ENCODE measurements around the gene VGLL4.
"Not testable (repeated sequence)": the region's sequence is repeated elsewhere in the genome, so short reads cannot be mapped to it uniquely, and the experiment has no call there.

The VGLL4 gene

GRCh38 chr3:11610044-11610671 lies 33.6 kb downstream of the VGLL4 start:
- no peak for DNase-seq (ENCODE audit: extremely low spot score, insufficient read length, low read depth)
- no peak for FAIRE-seq

DNA sequence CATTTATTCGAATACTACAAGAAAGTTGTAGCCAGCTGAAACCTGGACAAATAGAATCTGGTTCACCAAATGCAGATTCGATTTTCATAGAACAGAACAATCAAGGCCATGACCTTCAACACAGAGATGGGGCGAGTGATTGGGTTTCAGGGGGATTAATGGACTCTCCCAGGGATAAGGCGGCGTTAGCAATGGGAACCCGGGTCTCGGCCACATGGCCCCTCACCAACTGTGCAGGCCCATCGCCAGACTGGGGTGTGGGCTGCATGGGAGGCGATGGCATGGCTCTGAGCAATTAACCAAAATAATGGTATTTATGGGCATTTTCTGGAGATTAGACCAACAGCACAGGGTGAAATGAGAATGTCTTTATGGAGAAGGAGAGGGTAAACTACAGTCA lies 34.2 kb downstream of the VGLL4 start:
- FAIRE-seq (no peak), DNase-seq (ENCODE audit: extremely low spot score, insufficient read length, low read depth) (no peak)

DNA sequence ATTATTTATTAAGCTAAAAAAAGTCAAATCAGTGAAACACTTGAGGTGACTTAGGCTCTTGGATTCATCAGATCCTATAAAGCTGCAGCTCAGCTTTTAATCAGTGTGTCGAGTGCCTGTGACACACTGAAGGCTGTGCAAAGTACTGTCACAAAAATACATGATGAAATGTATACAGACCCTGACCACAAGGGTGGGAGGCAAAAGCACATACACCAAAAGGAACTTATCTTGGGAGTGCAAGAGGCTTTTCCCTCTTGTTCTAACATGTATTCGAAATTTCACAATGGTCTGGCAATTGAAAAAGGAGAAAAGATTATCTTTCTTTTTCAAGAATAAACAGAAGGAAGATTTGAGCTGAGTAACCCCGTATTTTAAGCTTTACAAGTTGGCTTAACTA lies 35.9 kb downstream of the VGLL4 start:
- DNase-seq (ENCODE audit: extremely low spot score, insufficient read length, low read depth) (no peak), FAIRE-seq (no peak)

DNA sequence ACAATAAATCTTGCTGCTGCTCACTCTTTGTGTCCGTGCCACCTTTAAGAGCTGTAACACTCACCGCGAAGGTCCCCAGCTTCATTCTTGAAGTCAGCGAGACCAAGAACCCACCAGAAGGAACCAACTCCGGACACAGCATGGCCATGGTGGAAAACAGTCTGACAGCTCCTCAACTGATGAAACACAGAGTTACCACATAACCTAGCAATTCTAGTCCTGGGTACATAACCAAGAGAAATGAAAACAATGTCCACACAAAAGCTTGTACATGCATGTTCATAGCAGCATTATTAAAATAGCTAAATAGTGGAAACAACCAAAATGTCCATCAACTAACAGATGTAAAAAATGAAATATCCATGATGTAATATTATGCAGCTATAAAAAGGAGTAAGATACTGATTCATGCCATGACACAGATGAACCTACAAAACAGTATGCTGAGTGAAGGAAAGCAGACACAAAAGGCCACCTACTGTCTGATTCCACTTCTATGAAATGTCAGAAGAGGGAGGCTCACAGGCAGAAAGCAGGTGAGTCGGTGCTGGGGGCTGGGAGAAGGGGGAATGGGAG lies 36.8 kb downstream of the VGLL4 start:
- DNase-seq (ENCODE audit: extremely low spot score, insufficient read length, low read depth) (no peak), FAIRE-seq (no peak)

DNA sequence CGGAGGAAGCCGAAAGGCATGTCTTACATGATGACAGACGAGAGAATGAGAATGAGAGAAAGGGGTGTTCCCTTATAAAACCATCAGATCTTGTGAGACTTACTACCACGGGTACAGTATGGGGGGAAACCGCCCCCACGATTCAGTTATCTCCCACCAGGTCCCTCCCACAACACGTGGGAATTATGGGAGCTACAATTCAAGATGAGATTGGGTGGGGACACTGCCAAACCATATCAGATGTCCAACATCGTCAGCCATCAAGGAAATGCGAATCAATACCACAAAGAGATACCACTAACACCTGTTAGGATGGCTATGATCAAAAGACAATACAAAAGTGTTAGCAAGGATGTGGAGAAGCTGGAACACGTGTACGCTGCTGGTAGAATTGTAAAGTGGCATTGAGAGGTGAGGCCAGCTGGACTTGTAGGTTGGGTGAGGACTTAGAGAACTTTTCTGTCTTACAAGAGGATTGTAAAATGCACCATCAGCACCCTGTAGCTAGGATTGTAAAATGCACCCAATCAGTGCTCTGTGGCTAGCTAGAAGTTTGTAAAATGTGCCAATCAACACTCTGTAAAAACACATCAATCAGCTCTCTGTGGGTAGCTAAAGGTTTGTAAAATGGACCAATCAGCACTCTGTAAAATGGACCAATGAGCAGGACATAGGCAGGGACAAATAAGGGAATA lies 37.5 kb downstream of the VGLL4 start:
- DNase-seq (ENCODE audit: extremely low spot score, insufficient read length, low read depth), result no peak
- FAIRE-seq, result no peak

DNA sequence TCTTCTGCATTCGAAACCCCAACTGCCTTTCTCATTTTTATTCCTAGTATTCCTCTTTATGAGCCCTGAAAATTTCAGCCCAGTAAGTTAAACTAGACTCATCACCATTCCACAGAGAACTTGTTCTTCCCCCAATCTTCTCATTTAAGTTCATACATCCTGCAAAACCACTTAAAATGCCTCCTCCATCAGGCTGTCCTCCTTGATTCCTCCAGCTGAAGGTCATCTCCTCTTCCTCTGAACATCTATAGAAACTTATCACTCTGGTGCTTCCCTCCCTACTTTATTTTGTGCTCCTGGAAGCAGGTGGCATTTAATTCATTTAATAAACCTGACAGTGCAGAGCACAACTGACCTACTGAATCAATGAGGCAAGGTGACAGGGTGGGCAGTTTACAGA lies 38.3 kb downstream of the VGLL4 start:
- FAIRE-seq, result no peak

DNA sequence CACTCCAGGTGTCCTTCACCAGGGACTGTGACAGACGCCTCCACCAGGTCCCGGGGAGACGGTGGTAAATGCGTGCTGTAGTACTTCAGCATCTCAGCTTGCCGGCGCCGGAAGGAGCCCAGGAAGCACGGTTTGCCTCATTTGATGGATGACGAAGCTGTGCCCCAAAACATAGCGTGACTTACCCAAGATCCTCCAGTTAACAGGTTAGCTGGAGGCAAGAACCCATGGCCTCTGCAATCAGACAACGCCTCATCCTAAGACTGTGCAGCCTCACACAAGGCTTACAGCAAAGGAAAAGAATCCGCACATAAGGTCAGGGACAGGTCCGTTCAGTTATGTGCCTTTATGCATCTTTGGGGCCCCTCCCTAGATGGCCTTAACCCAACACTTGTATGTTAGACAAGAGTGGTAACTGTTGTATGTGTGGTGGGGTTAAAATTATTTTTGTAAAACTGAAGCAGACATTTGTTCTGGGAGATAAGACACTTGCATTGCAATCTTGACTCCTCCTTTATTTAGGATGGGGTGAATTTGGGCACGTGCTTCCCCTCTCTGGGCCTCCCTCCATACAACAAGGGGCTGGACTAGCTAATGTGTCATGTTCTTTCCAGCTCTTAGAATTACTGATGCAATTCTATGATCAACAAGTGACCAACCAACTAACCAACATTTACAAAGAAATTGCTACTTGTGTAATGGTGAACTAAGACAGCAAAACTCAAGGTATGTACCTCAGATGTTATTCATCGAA lies 39.4 kb downstream of the VGLL4 start:
- DNase-seq (ENCODE audit: extremely low spot score, insufficient read length, low read depth) (no peak), FAIRE-seq (no peak)

More for the DNA sequence above, 38.3 kb downstream of the VGLL4 start:
- DNase-seq (ENCODE audit: extremely low spot score, insufficient read length, low read depth), result no peak

DNA sequence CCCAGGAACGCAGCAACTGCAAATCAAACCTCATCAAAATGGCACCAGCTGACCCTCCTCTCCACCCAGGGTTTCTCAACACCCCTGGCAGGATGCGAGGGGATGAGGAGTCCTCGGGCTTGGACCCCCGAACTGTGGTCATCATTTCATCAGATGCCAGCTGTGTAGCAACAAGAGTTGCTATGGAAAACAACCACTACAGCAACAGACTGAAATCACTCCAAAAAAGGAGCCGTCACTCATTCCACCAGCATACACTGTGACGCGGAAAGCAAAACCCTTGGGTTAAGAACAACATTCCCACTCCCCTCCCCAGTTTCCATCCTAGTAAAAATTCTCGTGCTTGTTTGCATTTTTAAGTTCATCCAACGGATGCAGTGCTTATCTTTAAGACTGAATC lies 40.1 kb downstream of the VGLL4 start:
- DNase-seq (ENCODE audit: extremely low spot score, insufficient read length, low read depth) (no peak), FAIRE-seq (no peak)

DNA sequence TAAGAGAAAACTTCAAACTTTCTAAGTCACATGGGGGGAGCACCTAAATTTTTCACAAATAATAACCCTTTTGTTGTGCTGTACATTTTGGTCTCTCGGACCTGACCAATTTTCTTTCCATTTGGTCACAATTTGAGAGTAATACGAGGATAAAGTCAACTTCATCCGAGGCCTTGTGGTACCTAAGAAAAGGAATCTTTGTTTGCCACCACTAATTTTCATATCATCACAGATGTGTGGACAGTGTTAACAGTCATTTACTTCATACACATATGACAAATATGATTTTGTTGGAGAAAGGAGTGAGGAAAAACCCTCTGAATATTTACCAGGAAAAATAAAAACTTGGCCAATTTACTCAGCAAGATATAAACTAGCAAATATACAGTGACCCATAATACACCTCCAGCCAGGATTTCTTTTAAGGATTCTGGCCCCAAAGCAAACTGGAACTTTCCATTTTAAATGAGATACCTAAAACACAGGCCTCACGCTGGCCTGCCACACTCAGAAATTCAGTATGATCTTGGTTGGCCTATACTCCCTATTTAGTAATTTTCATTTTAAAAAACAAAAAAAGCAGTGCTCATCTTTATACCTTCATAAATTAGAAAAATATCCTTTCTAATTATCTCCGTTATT lies 40.7 kb downstream of the VGLL4 start:
- DNase-seq (ENCODE audit: extremely low spot score, insufficient read length, low read depth), result no peak
- no peak for FAIRE-seq

- FAIRE-seq (no peak), DNase-seq (ENCODE audit: extremely low spot score, insufficient read length, low read depth) (no peak)
Measured at GRCh38 chr3:11602239-11602840, 41.4 kb downstream of the VGLL4 start.

GRCh38 chr3:11601446-11602238 lies 42.1 kb downstream of the VGLL4 start:
- DNase-seq (ENCODE audit: extremely low spot score, insufficient read length, low read depth) (peak; percentile 33), FAIRE-seq (peak; percentile 77)

GRCh38 chr3:11600501-11601282 lies 43.0 kb downstream of the VGLL4 start:
- FAIRE-seq (no peak), DNase-seq (ENCODE audit: extremely low spot score, insufficient read length, low read depth) (no peak)

DNA sequence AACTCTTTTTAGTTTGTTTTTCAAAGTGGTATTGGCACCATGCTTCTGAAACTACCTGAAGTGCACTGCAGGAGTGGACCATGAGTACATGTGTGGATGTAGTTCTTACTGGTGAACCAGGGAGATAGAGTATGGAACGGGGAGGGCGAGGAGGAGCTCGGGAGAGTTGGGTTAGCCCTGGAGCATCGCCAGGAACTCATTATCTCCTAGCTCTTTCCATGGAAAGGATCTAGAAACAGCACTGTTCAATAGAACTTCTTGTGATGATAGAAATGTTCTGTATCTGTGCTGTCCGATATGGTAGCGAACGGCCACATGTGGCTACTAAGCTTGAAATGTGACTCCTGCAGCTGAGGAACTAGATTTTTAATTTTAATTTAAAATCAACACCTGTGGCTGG lies 47.3 kb downstream of the VGLL4 start:
- DNase-seq (ENCODE audit: extremely low spot score, insufficient read length, low read depth) (no peak), FAIRE-seq (no peak)

- not testable (repeated sequence) for DNase-seq (ENCODE audit: extremely low spot score, insufficient read length, low read depth); FAIRE-seq
Measured at GRCh38 chr3:11595024-11595423, 48.7 kb downstream of the VGLL4 start.

DNA sequence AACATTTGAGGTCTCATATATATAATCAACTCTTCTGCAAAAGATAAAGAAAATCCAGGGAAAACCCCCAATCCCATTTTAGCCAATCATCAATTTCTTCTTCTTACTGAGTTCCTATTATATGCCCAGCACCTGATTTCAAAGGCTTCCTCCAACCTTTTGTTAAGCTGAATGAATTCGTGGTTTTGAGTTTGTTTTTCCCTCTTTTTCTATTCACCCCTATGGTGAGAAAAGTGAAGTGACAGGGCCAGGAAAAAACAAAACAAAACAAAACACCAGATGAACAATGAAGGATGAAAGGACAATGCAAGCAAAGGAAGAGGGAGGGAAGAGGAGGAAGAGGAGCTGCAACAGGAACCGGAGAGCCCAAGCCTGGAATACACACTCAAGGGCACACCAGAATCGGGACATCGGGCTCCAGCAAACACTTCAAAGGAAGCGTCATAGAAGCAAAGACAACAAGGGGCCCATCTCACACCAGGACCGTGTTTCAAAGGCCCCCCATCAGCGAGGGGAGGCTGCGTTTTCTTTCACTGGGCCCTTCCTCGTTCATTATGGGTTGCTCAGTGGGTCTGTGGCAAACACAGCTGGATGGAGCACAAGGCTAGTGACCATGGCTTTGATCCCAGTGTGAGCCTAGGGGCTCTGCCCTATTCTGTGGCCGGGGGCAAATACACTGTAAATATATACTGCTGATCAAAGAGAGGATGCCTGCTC lies 50.2 kb downstream of the VGLL4 start:
- FAIRE-seq, result no peak
- DNase-seq (ENCODE audit: extremely low spot score, insufficient read length, low read depth), result no peak

GRCh38 chr3:11592445-11593298 lies 51.0 kb downstream of the VGLL4 start:
- DNase-seq (ENCODE audit: extremely low spot score, insufficient read length, low read depth) (no peak), FAIRE-seq (no peak)

All from GM18507 (cell line).